Measurements from ENCODE around the gene EXOC3.

Gene EXOC3

DNA sequence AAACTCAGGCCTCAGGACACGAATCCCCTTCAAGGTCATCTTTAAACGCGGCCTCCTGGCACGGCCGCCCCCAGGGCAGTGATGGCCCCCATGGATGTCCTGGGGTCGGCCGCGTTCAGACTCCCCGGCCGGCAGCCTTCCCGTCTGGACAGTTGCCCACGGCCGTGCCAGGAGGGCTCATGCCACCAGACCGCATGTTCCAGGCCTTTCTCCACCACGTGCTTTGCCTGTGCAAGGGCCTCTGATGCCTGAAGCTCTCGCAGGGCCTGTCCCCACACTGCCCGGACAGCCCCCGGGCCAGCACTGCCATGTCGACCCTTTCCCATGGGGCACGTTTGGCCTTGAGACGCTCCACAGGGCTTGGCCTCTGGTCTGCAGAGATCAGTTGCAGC, 46.7 kb downstream of the EXOC3 start:
- DNase-seq: no peak

DNA sequence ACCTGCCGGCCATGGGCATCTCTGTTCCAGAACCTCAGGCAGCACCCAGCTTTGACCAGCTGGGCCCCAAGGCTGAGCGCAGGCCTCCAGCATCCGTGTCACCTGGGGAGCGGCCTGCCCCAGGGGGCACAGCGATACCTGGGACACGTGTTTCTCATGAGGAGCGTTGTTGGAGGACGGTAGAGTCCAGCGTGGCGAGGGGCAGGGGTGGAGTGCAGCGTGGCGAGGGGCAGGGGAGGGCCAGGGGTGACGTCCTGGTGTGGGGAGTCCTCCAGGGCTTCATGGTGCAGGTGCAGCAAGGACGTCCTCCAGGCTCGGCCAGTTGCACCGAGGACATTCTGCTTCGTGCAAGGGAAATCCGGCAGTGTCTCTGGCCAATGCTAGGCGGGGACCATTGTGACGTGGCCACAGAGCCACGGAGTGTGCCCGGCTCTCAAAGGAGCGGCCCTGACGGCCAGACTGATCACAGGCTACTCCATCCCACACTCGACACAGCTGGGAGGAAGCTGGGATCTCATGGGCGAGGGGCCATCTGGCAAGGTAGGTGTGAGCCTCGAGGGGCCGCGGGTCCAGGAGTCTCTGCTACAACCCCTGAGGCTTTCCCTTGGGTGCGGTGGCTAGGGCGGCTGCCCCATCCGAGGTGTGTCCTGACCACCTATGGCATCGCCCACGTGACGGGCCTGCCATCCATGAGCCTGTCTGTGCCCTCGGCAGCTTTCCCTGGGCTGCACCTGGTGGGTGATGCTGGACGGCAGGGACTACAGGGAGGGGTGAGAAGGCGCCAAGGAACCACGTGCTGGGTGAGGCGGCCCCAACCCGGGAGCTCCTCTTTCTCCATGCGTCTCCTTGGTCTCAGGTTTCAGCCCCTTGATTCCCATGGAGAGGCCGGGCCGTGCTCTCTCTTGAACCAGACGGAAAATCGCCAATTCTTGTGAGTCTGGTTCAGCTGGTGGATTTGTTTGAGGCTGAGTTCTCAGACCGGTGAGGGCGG, 47.4 kb downstream of the EXOC3 start:
- no peak for DNase-seq

DNA sequence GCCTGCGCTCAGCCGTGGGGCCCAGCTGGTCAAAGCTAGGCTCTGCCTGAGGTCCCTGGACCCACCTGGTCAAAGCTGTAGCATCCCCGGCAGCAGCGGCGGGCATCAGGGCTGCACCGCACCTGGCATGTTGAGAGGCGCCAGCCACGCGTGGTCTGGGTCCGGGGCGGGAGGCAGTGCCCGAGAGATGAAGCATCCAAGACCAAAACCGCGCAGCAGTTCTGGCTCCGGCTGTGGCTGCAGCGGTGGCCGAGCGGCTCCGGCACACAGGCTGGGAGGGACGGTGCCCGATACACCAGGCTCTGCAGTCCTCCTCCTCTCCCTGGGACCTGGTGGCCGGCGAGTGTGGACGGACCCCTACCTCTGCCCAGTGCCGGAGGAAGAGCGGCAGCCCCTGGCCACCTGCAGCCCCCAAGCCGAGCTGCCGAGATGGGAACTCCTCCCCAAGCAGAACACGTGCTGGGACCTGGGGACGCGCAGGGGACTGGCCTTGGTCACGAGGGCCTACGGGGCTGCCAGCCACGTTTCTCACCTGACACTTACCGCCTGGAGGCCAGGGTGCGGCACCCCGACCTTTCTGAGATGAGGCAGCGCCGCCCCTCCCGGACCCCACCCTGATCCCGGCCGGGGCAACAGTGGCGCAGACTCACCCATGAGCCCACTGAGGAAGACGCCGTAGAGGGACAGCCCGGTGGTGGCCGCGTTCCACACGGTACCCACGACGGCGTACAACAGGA, 48.3 kb downstream of the EXOC3 start:
- no peak for DNase-seq

DNA sequence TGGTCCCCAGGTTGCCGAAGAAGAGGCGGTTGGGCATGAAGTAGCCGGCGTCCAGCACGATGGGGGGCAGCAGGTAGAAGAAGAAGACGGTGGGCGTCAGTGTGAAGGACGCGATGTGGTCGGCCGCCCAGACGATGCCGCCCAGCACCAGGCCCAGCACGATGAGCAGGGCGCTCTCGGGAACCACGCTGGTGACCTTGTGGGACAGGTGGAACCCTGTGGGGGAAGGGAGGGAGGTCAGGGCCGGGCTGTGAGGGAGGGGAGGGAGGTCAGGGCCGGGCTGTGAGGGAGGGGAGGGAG, 48.8 kb downstream of the EXOC3 start:
- DNase-seq: no peak

DNA sequence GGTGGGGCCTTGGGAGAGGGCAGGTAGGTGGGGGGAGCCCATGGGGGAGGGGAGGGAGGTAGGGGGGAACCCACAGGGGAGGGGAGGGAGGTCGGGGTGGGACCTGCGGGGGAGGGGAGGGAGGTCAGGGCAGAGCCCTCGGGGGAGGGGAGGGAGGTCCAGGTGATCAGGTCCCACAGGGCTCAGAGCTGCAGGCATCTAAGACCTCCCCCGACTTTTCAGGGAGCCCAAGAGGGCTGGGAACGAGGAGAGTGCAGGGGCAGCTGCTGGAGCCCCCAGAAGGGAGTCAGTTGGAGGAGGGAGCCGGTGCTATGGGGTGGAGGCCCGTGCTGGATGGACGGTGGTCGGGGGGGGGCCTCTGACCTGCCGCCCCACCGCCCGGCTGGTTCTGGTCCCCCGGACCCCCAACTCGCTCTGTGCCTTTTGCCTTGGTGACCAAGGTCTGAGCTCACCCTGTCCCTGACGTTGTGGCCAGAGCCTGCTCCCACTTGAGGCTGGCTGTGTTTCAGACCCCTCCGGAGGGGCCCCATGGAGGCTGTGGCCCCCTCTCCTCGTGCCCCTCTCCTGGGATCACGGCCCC, 49.4 kb downstream of the EXOC3 start:
- DNase-seq: no peak

DNA sequence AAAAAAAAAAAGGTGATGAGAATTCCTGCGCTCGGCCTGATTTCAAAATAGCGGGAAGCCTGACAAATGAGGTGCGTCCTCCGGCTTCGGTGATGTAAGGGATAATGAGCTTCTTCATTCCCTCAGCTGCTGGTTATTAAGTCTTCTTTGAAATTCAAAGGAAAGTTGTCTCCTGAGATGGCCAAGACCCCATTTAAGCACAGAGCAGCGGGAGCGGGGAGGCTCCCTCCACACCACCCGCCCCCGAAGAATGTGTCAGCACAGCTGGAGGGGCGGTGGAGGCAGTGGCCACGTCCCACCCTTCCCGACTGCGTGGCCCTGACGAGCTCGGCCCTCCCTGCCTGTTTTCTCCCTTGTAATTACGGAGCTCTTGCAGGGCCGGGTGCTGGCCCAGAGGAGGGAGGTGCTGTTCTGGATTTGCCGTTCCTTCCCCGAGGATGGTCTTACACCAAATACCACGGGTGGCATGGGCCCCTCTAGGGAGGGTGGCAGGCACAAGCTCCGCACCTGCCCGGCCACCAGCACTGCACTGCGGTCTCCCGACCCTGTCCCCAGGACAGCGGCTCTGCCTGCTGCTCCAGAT, 50.2 kb downstream of the EXOC3 start:
- DNase-seq: no peak

DNA sequence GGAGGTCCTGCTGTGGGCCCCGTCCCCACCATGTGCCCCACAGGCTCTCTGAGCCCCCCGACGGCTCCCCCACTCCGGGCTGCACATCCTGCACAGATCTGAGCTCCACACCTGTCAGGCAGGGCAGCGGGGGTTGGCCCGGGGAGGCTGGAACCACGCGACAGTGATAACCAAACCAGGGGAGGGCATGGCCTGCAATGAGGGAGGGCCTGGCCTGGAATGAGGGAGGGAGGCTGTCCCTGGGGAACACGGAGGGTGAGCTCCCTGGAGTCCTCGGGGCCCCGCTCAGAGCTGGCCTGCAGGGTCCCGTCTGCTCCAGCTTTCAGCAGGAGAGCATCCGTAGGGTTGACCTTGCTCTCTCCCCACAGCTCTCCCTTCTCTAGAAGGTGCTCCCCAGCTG, 50.8 kb downstream of the EXOC3 start:
- DNase-seq: no peak

DNA sequence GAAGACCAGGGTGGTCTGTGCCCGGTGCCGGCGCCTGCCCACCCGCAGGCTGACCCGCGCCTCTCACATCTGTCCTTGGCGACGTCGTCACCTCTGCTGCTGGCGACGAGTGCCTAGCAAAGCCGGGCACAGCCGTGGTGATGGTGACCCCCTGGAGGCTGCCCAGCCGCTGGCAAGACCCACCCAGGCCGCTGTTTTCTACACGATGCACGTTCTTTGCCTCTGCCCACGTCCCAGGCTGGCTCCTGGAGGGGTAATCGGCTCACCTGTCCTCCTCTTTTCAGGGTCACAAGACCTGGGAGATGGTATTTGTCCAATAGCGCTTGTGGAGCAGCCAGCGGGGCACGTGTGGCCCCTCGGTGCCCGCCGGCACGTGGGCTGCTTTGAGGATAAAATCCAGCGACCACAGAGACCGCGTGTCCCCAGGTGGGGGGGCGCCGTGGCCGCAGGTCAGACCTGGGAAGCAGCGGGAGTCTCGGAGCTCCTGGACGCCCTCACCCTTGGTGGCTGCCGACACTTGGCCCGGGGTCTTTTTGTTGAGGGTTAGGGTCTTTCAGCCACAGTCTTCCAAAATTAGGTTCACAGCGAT, 51.8 kb downstream of the EXOC3 start:
- DNase-seq: no peak

DNA sequence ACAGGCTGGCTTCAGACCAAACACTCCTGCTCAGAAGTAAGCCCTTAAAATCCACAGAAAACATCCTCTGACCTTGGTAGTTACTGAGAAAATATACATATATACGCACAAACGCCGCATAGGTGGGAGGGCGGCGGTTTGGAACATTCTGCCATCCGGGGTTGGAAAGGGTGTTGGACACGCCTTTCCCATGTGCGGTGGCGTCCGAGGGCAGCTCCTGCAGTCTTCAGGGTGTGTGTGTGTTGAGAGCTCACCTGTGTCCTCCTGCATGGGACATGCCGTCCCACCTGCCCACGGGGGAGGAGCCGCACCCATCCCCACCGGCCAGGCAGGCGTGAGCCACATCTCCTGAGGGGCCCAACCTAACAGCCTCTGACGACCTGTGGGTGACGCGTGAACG, 53.1 kb downstream of the EXOC3 start:
- DNase-seq: no peak

DNA sequence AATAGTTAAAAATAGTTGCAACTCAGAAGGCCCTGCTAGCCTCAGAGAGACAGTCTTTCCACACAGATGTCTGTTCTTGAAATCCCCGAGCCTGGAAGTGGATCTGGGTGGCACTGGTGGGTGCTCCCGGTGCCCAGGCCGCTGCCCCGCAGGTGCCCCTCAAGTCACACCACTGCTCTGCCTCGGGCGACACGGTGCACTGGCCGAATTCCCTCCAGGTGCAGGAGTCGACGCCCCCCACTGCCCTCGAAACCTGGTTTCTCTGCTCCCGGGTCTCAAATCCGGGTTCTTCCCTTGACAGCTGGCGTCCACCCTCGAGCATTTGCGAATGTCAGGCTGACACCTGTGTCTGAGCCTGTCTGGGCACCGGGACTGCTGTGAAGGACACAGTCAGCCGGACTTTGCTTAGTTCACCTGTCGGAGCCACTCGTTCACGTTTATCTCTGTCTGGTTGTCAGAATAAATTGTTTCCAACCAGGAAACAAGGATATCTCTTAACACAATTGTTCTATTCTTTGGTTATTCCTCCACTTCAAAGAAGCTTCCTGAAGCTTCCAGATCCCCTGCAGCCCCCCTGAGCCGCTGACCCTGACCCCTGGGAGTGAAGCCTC, 54.2 kb downstream of the EXOC3 start:
- no peak for DNase-seq

DNA sequence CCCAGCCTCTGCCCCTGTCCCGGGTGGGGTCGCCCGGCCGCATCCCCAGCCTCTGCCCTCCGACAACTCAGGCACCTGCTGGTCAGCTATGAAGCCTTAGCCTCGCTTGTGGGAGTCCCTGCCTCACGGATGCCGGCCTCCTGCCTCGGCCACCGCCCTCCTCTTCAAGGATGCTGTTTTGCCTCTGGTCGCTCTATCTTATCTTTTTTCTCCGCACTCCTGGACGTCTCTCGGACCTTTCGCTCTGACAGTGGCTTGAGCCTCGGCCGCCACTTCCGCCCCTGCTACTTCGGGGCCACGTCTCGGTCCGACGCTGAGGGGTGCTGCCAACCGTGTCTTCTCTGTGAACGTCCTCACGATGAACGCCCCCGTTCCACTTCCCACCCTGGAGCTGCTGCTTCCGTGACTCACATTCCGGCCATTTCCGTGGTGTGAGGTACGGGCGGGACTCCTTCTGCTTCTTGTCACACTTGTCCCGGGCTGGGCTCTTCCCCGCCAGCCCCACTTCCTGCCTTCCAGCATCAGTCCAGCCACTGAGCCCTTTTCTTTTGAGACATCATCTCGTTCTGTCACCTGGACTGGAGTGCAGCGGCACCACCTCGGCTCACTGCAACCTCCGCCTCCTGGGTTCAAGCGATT, 55.0 kb downstream of the EXOC3 start:
- DNase-seq: no peak

DNA sequence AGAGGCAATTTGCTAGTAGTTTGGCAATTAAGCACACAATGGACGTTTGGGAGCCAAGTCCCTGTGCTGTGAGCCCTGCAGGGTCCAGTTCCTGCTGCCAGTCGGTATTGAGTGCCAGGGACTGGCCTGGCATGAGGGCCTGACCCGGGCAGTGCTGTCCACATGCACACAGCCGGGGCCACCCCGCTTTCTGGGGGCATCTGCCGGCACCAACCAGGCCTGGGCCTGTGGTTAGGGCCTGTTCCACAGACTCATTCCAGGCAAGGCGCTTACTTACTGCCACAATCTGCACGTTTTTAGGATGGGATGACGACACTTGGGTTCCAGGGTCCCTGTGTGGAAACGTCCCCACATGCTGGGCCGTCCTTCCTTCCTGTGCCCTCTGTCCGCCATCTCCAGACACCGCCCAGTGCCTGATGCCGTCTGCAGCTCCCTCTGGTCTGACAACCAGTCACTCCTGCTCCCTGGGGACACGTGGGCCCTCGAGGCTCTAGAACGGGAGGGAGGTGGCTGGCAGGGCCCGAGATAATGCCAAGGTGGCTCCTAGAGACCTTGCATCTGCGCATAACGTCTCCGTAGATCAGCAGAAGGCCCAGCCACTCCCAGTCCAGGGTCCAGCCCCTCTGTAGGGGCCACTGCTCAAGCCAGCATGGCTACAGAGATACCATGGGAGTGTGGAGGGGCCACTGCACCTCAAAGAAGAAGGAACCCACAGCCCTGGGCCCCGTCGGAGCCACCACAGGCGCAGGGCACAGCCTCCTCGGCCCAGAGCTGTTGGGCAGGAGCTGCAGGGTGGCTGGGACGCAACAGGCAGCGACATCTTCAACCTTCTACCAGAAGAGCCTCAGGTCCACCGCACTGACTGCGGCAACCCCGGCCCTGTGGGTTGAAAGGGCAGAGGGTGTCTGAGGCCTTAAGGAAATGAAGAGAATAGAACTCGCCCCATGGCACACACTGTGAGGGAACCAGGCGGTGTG, 56.5 kb downstream of the EXOC3 start:
- no peak for DNase-seq

DNA sequence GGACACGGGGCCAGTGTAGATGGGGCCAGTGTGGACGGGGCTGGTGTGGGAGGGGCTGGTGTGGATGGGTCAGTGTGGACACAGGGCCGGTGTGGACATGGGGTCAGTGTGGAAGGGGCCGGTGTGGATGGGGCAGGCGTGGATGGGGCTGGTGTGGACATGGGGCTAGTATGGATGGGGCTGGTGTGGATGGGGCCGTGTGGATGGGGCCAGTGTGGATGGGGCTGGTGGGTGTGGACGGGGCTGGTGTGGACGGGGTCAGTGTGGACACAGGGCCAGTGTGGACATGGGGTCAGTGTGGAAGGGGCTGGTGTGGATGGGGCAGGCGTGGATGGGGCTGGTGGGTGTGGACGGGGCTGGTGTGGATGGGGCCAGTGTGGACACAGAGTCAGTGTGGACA, 57.5 kb downstream of the EXOC3 start:
- no peak for DNase-seq

DNA sequence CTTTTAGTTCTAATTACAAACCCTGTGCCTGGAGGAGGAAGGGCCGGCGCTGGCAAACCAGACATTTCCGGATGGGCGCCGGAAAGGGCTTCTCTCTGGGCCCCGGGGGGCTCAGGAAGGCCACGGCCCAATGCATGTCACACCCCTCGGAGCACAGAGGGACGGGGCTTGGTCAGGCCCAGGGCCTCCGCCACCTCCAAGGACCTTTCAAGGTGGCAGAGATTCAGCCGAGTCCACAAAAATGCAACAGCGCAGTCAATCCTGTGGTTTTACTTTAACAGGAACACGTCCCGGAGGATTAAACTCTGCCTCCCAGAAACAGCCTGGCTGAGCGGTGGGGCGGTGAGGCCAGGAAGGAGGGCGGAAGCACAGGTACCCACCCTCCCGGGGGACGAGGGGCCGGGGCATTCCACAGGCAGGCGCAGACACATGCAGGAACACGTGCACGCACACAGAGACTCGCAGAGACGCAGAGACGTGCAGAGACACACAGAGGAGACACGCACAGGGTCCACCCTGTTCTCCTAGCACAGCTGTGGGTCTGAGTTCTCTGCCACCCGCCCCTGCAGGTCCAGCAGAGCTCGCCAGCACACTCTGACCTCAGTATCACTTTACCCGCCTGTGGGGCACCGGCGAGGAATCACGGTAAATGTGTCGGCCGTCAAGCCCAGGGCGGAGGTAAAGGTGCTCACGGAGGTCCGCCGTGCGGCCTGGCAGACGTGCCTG, 58.3 kb downstream of the EXOC3 start:
- DNase-seq: no peak

DNA sequence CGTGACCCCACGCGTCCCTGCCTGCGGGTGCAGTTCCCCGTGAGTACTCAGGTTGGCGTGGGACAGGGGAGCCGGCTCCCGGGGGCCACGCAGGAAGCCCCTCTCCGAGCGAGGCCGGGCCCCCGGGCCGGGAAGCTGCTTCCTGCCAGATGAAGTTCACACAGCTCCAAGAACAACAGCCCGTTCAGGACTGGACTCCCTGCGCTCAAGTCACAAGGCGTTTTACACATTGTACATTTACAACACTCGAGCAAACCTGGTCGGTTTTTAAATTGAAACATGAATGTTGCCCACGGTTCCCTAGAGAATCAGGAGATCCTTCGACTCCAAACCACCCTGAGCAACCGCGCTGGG, 58.8 kb downstream of the EXOC3 start:
- no peak for DNase-seq

DNA sequence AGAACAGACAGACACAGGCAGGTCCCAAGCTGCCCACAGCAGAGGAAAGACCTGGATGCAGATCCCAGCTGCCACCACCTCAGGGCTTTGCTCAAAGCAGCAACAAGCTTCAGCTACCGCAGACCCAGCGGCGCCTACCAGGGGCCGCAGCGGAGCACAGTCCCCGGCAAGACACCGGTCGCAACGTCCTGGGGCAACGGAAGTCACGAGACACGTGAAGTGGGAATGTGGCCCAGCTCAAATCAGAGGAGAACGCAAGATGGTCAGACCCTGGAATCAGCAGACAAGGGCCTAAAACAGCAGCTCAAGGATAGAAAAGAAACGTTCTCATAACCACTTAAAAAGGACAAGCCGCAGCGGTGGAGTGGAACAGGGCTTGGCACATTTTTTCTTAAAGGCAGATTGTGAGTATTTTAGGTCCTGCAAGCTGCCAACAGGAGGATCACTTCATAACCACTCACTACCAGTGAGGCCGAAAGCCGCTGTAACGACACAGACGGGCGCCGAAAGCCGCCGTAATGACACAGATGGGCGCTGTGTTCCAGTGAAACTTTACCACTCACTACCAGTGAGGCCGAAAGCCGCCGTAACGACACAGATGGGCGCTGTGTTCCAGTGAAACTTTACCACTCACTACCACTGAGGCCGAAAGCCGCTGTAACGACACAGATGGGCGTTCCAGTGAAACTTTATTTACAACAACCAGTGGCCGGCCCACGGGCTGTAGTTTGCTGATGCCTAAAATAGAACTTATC, 59.5 kb downstream of the EXOC3 start:
- DNase-seq: no peak

DNA sequence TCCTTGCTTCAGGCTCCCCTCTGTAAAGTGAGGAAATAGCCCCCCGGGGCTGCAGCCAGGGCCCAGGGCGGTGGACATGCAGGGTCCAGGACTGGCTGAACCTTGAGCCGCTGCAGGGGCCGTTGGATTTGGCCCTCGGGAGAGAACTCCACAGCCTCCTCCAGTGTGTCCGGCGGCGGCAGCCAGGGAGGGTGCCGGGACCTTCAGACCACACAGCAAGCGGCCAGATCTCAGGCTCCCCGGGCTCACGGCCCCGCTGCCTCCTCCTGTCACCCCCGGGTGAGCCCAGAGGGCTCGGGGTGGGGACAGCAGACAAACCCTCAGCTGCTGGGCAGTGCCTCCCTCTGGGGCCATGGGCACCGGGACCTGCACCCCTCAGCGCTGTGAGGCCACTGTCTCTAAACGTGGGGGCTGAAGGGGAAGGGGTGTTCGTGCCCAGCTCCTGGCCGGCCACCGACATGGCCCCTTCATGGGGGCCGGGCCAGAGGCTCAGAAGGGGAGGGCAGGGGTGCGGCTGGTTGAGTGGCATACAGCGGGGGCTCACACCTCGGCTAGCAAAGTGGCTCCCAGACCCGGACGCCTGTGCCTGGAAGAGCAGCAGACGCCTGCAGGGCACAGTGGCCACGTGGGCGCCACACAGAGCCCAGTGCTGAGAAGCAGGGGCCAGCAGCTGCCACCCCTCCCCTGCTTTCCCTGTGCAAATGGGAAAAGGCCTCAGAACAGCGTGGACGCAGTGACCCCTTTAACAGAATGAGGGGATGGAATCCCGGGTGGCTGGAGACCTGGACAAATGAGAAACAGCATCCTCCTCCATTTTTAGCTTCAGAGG, 61.6 kb downstream of the EXOC3 start:
- DNase-seq: no peak

DNA sequence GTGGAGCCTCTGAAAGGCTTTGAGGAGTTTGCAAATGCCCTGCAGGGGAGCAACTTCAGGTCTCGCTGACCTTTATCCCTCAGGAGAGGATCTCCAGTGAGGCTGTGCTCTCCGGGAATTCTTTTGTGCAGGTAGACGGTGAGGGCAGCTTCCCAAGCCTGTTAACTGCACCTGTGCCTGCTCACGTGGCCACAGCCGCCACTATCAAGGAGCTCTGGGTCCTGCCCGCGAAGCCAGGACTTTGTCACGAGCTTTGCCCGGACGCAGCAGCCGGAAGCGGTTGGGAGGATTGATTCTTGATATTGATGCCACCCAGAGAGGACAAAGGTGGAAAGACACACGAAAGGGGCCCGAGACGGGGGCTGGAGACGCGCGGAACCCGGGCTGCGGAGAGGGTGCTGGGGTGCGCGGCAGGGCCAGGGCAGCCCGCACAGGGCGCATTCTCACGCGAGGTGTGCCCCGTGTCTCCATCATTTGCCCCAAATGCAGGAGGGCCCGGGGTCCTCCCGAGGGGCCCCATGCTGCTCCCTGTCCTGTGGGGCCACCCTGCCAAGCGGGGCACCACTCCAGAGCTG, 63.1 kb downstream of the EXOC3 start:
- no peak for DNase-seq

All from activated T-cell treated with anti-CD3 and anti-CD28 coated beads, Interleukin-2, amount 50 U/mL, for 1 hour (primary cell).